T-helper 22 cell (primary cell): ENCODE data around the gene AKAP8L.

Experiments used
- DNase-seq: peaks from one replicate; pipeline ENCODE4 v3.0.0-alpha.2; 2020; ENCODE audit warnings: low read depth

Gene AKAP8L

GRCh38 chr19:15418579-15419412, at the start of gene AKAP8L:
AKAP8L (minus strand) TSS chr19:15418988; CDS start chr19:15418923, 65 bp downstream.
- DNase-seq: peak; percentile 98

- no peak for DNase-seq
Observed at GRCh38 chr19:15467734-15468214, 49.0 kb upstream of the AKAP8L start.

DNA sequence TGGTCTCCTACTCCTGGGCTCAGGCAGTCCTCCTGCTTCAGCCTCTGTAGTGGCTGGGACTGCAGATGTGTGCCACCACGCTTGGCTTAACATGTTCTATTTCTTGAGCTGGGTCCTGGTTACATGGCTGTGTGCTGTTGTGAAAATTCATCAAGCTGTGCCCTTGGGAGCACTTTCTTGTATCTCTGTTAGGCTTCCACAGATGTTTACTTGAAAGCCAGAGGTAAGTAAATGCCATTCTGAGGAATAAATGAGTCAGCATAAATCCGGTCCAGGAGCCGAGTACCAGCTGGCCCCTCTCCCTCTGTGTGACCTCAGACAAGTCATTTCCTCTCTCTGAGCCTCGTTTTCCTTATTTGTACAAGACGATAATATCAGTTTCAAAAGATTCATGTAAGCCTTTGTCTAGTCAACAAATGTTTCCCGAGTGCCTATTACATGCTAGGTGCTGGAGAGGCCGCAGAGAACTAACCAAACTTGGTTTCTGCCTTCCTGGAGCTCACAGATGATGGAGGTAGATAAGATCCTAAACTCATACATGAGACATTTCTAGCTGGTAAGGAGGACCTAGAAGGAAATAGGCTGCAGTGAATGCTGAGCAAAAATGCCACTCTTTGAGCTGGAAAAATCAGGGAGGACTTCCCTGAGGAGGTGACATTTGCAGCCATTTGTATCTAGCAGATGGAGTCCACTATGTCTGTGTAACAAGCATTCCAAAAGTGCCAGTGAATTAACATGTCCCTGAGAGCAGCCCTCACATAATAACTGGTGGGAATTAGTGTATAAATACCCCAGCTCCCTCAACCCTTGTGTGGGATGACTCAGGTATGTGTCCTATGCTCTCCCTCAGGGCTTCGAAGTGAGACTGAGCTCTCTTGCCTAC, 48.3 kb upstream of the AKAP8L start:
- DNase-seq: peak; percentile 64

- DNase-seq: peak; percentile 61
Observed at GRCh38 chr19:15464394-15465385, 45.9 kb upstream of the AKAP8L start, which contains the start of gene RASAL3. RASAL3 (minus strand) TSS chr19:15464544; CDS start chr19:15464358, 186 bp downstream.

- DNase-seq: peak; percentile 74
Observed at GRCh38 chr19:15463861-15464371, 45.1 kb upstream of the AKAP8L start.

- no peak for DNase-seq
Observed at GRCh38 chr19:15461694-15462093, 42.9 kb upstream of the AKAP8L start.

GRCh38 chr19:15457701-15458484, 39.1 kb upstream of the AKAP8L start:
- DNase-seq: no peak

GRCh38 chr19:15456871-15457700, 38.3 kb upstream of the AKAP8L start:
- DNase-seq: no peak

GRCh38 chr19:15456441-15456840, 37.7 kb upstream of the AKAP8L start:
- DNase-seq: no peak

DNA sequence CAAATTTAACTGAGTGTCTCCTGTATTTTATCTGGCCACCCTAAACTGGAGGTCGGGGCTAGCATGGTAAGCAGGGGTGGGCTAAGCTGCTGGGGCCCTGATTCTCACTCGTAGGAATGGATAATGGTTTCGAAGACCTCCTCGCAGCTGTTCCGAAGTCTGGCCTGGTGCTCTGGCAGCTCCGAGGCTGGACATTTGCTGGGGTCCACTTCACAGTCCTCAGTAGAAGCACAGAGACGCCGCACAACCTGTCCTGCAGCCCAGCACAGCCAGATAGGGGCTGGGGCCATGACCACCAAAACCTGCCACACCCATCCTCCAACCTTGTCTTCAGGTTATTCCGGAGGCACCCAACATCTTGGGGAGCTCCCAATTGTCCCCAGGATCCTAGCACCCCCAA, 37.2 kb upstream of the AKAP8L start:
- DNase-seq: no peak

DNA sequence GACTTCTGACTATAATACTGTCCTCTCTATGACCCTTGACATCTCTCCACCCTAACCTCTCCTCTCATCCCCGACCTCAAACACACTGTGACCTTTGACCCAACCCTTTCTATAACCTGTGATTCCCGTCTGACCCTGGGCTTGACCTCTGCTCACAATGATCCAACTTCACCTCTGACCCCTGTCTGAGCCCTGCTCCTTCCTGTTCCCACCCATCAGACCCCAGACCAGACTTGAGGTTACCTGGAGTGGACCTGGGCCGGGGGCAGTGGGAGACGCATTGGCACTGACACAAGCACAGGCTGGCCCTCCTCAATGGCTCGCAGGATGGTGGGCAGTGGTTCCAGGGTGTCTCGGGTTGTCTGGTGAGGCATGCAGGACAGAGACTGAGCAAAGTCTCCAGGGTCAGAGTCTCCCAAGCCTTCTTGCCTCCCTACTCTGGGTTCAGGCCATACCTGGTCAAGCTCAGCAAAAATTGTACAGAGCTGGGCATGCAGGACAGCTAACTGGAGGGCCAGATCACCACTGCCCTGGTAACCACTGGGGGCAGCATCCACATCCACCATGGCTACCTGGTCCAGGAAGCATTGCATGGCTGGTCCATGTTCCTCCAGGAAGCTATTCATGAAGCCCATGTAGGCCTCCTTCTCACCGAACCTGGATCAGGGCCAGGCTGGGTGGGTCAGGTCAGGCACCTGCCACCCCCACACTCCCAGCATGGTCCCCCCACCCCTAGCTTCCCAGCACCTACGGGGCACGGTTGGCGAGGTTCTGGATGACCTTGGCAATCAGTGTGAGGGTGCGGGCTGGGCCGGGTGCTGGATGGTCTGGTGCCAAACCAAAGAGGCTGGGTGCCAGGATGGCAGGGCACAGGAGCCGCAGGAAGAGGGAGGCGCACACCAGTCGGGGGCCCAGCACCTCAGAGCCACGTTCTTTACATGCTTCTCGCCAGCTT, 35.4 kb upstream of the AKAP8L start:
- no peak for DNase-seq

GRCh38 chr19:15453091-15453578, 34.3 kb upstream of the AKAP8L start:
- no peak for DNase-seq

- DNase-seq: no peak
Observed at GRCh38 chr19:15452111-15453047, 33.6 kb upstream of the AKAP8L start.

GRCh38 chr19:15450528-15450890, 31.7 kb upstream of the AKAP8L start:
- DNase-seq: no peak

DNA sequence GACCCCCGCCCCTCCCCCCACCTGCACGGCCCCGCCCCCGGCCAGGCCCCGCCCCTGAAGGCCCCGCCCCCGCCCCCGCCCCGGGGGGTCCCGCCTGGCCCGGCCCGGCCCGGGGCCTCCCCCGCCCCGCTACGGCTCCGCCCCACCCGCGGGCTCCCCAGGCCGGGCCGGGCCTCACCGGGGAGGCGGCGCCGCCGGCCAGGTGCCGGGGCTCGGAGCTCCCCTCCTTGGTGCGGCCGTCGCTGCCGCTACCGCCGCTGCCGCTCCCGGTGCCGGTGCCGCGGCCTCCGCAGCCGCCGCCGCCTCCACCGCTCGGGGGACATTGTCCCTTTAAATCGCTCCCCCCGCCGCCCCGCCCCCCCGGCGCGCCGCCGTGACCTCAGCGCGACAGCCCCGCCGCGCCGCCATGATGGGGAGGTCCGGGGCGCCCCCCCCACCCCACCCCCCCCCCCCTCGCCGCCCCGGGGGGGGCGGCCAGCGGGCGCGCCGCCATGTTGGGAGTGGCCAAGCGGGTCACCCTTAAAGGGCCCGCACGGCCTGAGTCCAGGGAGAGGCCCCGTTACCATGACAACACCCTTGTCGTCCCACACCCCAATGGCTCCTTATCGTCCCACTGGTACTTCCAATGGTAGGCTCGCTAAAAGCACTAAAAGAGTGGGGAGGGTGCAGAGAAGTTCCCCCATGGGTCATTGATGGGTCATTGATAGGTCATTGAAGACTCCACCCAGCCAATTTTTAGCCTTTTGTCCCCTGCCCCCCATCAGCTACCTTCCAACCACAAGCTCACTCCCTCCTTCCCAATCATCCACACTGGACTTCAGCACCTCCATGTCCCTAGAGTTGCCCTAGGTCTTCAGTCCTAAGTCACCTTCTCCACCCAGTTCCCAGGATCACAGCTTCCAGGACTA, 31.1 kb upstream of the AKAP8L start, which contains the start of gene WIZ:
TSS of gene WIZ (minus strand) at position 337 of the 908 bp plus-strand sequence. CDS start 1,649 bp downstream, outside the sequence.
- peak; percentile 69 for DNase-seq
